ENCODE data around the gene IRF6.

The IRF6 gene

GRCh38 chr1:209809611-209810010 is 3.7 kb upstream of the IRF6 start:
- no peak overlapping the region for H3K27ac ChIP-seq (ENCODE audit: low read depth in 2 of 2, low read length in 2 of 2)

DNA sequence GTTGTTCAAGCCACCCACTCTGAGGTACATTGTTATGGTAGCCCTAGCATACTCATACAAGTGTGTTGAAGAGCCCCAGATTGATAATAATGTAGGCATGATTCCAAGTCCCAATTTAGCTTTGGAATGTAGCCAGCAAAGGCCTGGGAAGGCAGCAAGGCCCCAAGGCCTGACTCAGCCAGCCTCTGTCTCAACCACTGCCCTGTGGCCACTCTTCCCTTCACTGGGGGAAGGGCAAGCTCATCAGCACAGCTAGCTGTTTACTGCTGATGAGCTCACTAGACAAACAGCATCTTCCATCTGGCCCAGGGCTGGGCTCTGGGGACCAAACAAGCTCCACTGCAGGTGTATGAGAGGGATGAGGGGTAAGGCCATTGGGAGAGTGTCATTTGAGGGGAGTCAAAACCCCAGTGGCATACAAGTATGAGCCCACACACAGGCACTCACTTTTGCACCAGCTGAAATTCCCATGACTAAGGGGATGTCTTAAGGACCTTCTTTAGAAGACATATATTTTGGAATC is 2.2 kb upstream of the IRF6 start:
- no peaks in the 10 kb centered on the region for H3K27me3 ChIP-seq (ENCODE audit: control insufficient read depth in 2 of 2, insufficient read depth in 2 of 2, low read length in 2 of 2)
- H3K27ac ChIP-seq (ENCODE audit: low read depth in 2 of 2, low read length in 2 of 2): no peak overlapping the region
- no peak overlapping the region for H3K4me3 ChIP-seq (ENCODE audit: low read length in 2 of 2)
- H3K4me1 ChIP-seq (ENCODE audit: control insufficient read depth in 2 of 2, insufficient read depth in 2 of 2, low read length in 2 of 2): peaks cover 9 to 19% of the 10 kb centered on the region in 2 donors
- no peak overlapping the region for H3K9ac ChIP-seq (ENCODE audit: low read depth in 1 of 2, low read length in 2 of 2)
- H3K36me3 ChIP-seq (ENCODE audit: control insufficient read depth in 2 of 2, insufficient read depth in 2 of 2, low read length in 2 of 2): no peaks in the 10 kb centered on the region
- H3K9me3 ChIP-seq (ENCODE audit: control insufficient read depth in 2 of 2, low read length in 2 of 2): no peaks in the 10 kb centered on the region

More at GRCh38 chr1:209809611-209810010, 3.7 kb upstream of the IRF6 start:
- Histone ChIP-seq H3K4me3 (ENCODE audit: low read length in 2 of 2) (no peak overlapping the region), H3K4me1 (ENCODE audit: control insufficient read depth in 2 of 2, insufficient read depth in 2 of 2, low read length in 2 of 2) (peaks cover 3 to 13% of the 10 kb centered on the region in 2 donors), H3K36me3 (ENCODE audit: control insufficient read depth in 2 of 2, insufficient read depth in 2 of 2, low read length in 2 of 2) (no peaks in the 10 kb centered on the region), H3K9me3 (ENCODE audit: control insufficient read depth in 2 of 2, low read length in 2 of 2) (no peaks in the 10 kb centered on the region), H3K27me3 (ENCODE audit: control insufficient read depth in 2 of 2, insufficient read depth in 2 of 2, low read length in 2 of 2) (no peaks in the 10 kb centered on the region), H3K9ac (ENCODE audit: low read depth in 1 of 2, low read length in 2 of 2) (no peak overlapping the region)

GRCh38 chr1:209807509-209807908 is 1.6 kb upstream of the IRF6 start:
- H3K36me3 ChIP-seq (ENCODE audit: control insufficient read depth in 2 of 2, insufficient read depth in 2 of 2, low read length in 2 of 2): peaks cover 0 to 3% of the 10 kb centered on the region in 2 donors
- peaks cover 9 to 23% of the 10 kb centered on the region in 2 donors for H3K4me1 ChIP-seq (ENCODE audit: control insufficient read depth in 2 of 2, insufficient read depth in 2 of 2, low read length in 2 of 2)
- no peak overlapping the region for H3K27ac ChIP-seq (ENCODE audit: low read depth in 2 of 2, low read length in 2 of 2)
- H3K9ac ChIP-seq (ENCODE audit: low read depth in 1 of 2, low read length in 2 of 2): no peak overlapping the region
- H3K4me3 ChIP-seq (ENCODE audit: low read length in 2 of 2): no peak overlapping the region
- no peaks in the 10 kb centered on the region for H3K9me3 ChIP-seq (ENCODE audit: control insufficient read depth in 2 of 2, low read length in 2 of 2)
- no peaks in the 10 kb centered on the region for H3K27me3 ChIP-seq (ENCODE audit: control insufficient read depth in 2 of 2, insufficient read depth in 2 of 2, low read length in 2 of 2)

- peak overlapping the region; percentile 98 to 100 for H3K9ac ChIP-seq (ENCODE audit: low read depth in 1 of 2, low read length in 2 of 2)
- no peaks in the 10 kb centered on the region for H3K9me3 ChIP-seq (ENCODE audit: control insufficient read depth in 2 of 2, low read length in 2 of 2)
- peaks cover 9 to 30% of the 10 kb centered on the region in 2 donors for H3K4me1 ChIP-seq (ENCODE audit: control insufficient read depth in 2 of 2, insufficient read depth in 2 of 2, low read length in 2 of 2)
- peak overlapping the region; percentile 91 to 97 for H3K27ac ChIP-seq (ENCODE audit: low read depth in 2 of 2, low read length in 2 of 2)
- peak overlapping the region; percentile 87 to 96 for H3K4me3 ChIP-seq (ENCODE audit: low read length in 2 of 2)
- peaks cover 0 to 13% of the 10 kb centered on the region in 2 donors for H3K36me3 ChIP-seq (ENCODE audit: control insufficient read depth in 2 of 2, insufficient read depth in 2 of 2, low read length in 2 of 2)
- H3K27me3 ChIP-seq (ENCODE audit: control insufficient read depth in 2 of 2, insufficient read depth in 2 of 2, low read length in 2 of 2): no peaks in the 10 kb centered on the region
Observed at GRCh38 chr1:209805341-209805781, 581 bp downstream of the IRF6 start.

GRCh38 chr1:209803568-209803967 is 2.4 kb downstream of the IRF6 start:
- Histone ChIP-seq H3K4me1 (ENCODE audit: control insufficient read depth in 2 of 2, insufficient read depth in 2 of 2, low read length in 2 of 2) (peaks cover 9 to 30% of the 10 kb centered on the region in 2 donors), H3K9me3 (ENCODE audit: control insufficient read depth in 2 of 2, low read length in 2 of 2) (no peaks in the 10 kb centered on the region), H3K36me3 (ENCODE audit: control insufficient read depth in 2 of 2, insufficient read depth in 2 of 2, low read length in 2 of 2) (peaks cover 7 to 21% of the 10 kb centered on the region in 2 donors), H3K27me3 (ENCODE audit: control insufficient read depth in 2 of 2, insufficient read depth in 2 of 2, low read length in 2 of 2) (no peaks in the 10 kb centered on the region), H3K9ac (ENCODE audit: low read depth in 1 of 2, low read length in 2 of 2) (no peak overlapping the region), H3K27ac (ENCODE audit: low read depth in 2 of 2, low read length in 2 of 2) (peak overlapping the region in 1 of 2 donors; percentile 59), H3K4me3 (ENCODE audit: low read length in 2 of 2) (peak overlapping the region; percentile 3 to 10)

DNA sequence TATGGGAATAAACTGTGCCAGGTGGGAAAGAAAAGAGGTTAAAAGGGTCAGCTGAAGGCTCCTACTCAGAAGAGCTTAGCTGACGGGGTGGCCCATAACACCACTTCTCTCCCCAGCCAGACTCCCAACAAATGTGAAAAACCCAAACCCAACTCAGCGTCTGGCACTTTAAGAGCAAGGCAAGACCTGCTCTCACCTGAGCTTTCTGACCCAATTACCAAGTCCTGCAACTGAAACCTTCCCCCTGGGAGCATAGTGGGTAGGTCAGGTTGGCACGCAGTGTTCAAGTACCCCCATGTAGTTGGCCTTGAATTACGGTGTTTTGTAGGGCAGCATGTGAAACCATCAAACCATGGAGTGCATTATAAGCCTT is 3.2 kb downstream of the IRF6 start:
- H3K4me1 ChIP-seq (ENCODE audit: control insufficient read depth in 2 of 2, insufficient read depth in 2 of 2, low read length in 2 of 2): peaks cover 7 to 24% of the 10 kb centered on the region in 2 donors
- H3K9ac ChIP-seq (ENCODE audit: low read depth in 1 of 2, low read length in 2 of 2): peak overlapping the region in 1 of 2 donors; percentile 21
- no peaks in the 10 kb centered on the region for H3K27me3 ChIP-seq (ENCODE audit: control insufficient read depth in 2 of 2, insufficient read depth in 2 of 2, low read length in 2 of 2)
- H3K36me3 ChIP-seq (ENCODE audit: control insufficient read depth in 2 of 2, insufficient read depth in 2 of 2, low read length in 2 of 2): peaks cover 7 to 21% of the 10 kb centered on the region in 2 donors
- H3K9me3 ChIP-seq (ENCODE audit: control insufficient read depth in 2 of 2, low read length in 2 of 2): no peaks in the 10 kb centered on the region
- peak overlapping the region in 1 of 2 donors; percentile 59 for H3K27ac ChIP-seq (ENCODE audit: low read depth in 2 of 2, low read length in 2 of 2)
- H3K4me3 ChIP-seq (ENCODE audit: low read length in 2 of 2): peak overlapping the region in 1 of 2 donors; percentile 33

GRCh38 chr1:209802117-209802779 is 3.7 kb downstream of the IRF6 start:
- Histone ChIP-seq H3K4me1 (ENCODE audit: control insufficient read depth in 2 of 2, insufficient read depth in 2 of 2, low read length in 2 of 2) (peaks cover 7 to 24% of the 10 kb centered on the region in 2 donors), H3K9me3 (ENCODE audit: control insufficient read depth in 2 of 2, low read length in 2 of 2) (no peaks in the 10 kb centered on the region), H3K9ac (ENCODE audit: low read depth in 1 of 2, low read length in 2 of 2) (peak overlapping the region in 1 of 2 donors; percentile 21), H3K27me3 (ENCODE audit: control insufficient read depth in 2 of 2, insufficient read depth in 2 of 2, low read length in 2 of 2) (no peaks in the 10 kb centered on the region), H3K27ac (ENCODE audit: low read depth in 2 of 2, low read length in 2 of 2) (peak overlapping the region in 1 of 2 donors; percentile 59), H3K4me3 (ENCODE audit: low read length in 2 of 2) (no peak overlapping the region), H3K36me3 (ENCODE audit: control insufficient read depth in 2 of 2, insufficient read depth in 2 of 2, low read length in 2 of 2) (peaks cover 7 to 24% of the 10 kb centered on the region in 2 donors)

DNA sequence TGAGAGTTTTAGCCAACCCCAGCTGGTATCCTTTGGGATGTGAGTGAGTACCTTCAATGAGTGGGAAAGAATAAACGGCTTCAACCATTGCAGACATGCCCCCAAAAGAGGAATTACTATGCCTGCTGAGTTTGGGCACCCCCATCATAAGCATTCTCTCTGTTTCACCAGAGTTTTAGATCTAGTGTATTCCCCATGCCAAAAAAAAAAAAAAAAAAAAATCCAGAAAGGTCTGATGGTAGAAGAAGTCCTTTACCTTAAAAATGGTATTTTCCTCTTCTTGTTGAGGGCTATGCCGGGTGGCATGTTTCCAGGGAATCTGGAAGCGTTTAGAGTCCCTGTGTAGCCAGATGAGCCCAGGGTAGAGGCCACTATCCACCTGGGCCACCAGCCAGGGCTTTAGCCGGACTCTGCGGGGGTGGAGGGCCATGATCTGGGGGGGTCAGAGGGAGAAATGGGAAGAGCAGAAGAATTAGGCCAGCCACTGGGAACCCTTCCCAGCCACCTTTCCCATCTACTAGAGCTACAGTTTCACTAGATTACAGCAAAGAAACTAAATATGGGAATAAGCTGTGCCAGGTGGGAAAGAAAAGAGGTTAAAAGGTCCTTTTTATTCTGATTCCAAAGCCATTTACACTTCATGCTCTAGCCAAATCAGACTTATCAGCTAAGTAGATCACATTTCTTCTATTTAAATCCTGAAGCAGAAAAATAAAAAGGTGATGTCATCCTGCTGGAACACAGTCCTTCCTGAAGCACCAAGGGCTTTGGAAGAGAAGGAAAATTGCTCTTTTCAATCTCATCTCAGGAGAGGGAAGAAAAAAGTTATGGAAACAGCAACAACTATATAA is 4.7 kb downstream of the IRF6 start:
- Histone ChIP-seq H3K4me3 (ENCODE audit: low read length in 2 of 2) (no peak overlapping the region), H3K27ac (ENCODE audit: low read depth in 2 of 2, low read length in 2 of 2) (peak overlapping the region in 1 of 2 donors; percentile 59), H3K9me3 (ENCODE audit: control insufficient read depth in 2 of 2, low read length in 2 of 2) (no peaks in the 10 kb centered on the region), H3K27me3 (ENCODE audit: control insufficient read depth in 2 of 2, insufficient read depth in 2 of 2, low read length in 2 of 2) (no peaks in the 10 kb centered on the region), H3K4me1 (ENCODE audit: control insufficient read depth in 2 of 2, insufficient read depth in 2 of 2, low read length in 2 of 2) (peaks cover 7 to 18% of the 10 kb centered on the region in 2 donors), H3K9ac (ENCODE audit: low read depth in 1 of 2, low read length in 2 of 2) (peak overlapping the region in 1 of 2 donors; percentile 2), H3K36me3 (ENCODE audit: control insufficient read depth in 2 of 2, insufficient read depth in 2 of 2, low read length in 2 of 2) (peaks cover 7 to 26% of the 10 kb centered on the region in 2 donors)

GRCh38 chr1:209797978-209798639 is 7.8 kb downstream of the IRF6 start:
- Histone ChIP-seq H3K4me1 (ENCODE audit: control insufficient read depth in 2 of 2, insufficient read depth in 2 of 2, low read length in 2 of 2) (peaks cover 0 to 11% of the 10 kb centered on the region in 2 donors), H3K9ac (ENCODE audit: low read depth in 1 of 2, low read length in 2 of 2) (no peak overlapping the region), H3K4me3 (ENCODE audit: low read length in 2 of 2) (no peak overlapping the region), H3K27ac (ENCODE audit: low read depth in 2 of 2, low read length in 2 of 2) (no peak overlapping the region), H3K27me3 (ENCODE audit: control insufficient read depth in 2 of 2, insufficient read depth in 2 of 2, low read length in 2 of 2) (no peaks in the 10 kb centered on the region), H3K9me3 (ENCODE audit: control insufficient read depth in 2 of 2, low read length in 2 of 2) (no peaks in the 10 kb centered on the region), H3K36me3 (ENCODE audit: control insufficient read depth in 2 of 2, insufficient read depth in 2 of 2, low read length in 2 of 2) (peaks cover 29 to 50% of the 10 kb centered on the region in 2 donors)

Measured in mucosa of rectum (tissue), 2 donors.